HG03469 (cell line): ENCODE measurements around the gene HUNK.

Experiments
- ATAC-seq: cut with Tn5 transposase; IDR thresholded peaks from one replicate; pipeline ENCODE4 v1.9.1; 2021; ENCODE audit warnings: mild to moderate bottlenecking, moderate library complexity, moderate number of reproducible peaks; ENCODE audit not compliant: unreplicated experiment

HUNK gene

GRCh38 chr21:31895077-31895835 lies 22.4 kb downstream of the HUNK start:
- ATAC-seq: no peak

- ATAC-seq: no peak
Measured at GRCh38 chr21:31896019-31896418, 23.2 kb downstream of the HUNK start.

GRCh38 chr21:31897311-31897710 lies 24.5 kb downstream of the HUNK start:
- ATAC-seq: no peak

- ATAC-seq: no peak
Measured at GRCh38 chr21:31898933-31899630, 26.3 kb downstream of the HUNK start.

GRCh38 chr21:31900121-31900895 lies 27.5 kb downstream of the HUNK start:
- ATAC-seq: no peak

- ATAC-seq: no peak
Measured at GRCh38 chr21:31901315-31901714, 28.5 kb downstream of the HUNK start.

- ATAC-seq: no peak
Measured at GRCh38 chr21:31902438-31902837, 29.6 kb downstream of the HUNK start.

GRCh38 chr21:31903896-31904295 lies 31.1 kb downstream of the HUNK start:
- ATAC-seq: no peak

GRCh38 chr21:31905503-31906451 lies 33.0 kb downstream of the HUNK start:
- ATAC-seq: no peak

GRCh38 chr21:31908106-31909031 lies 35.5 kb downstream of the HUNK start:
- ATAC-seq: no peak

GRCh38 chr21:31909153-31910073 lies 36.6 kb downstream of the HUNK start:
- no peak for ATAC-seq

- no peak for ATAC-seq
Measured at GRCh38 chr21:31910074-31910470, 37.3 kb downstream of the HUNK start.

- no peak for ATAC-seq
Measured at GRCh38 chr21:31911138-31911907, 38.5 kb downstream of the HUNK start.

GRCh38 chr21:31912501-31912900 lies 39.7 kb downstream of the HUNK start:
- no peak for ATAC-seq

GRCh38 chr21:31913182-31913608 lies 40.4 kb downstream of the HUNK start:
- ATAC-seq: no peak

- ATAC-seq: no peak
Measured at GRCh38 chr21:31914472-31914871, 41.7 kb downstream of the HUNK start.

- ATAC-seq: no peak
Measured at GRCh38 chr21:31915566-31915965, 42.7 kb downstream of the HUNK start.

GRCh38 chr21:31917108-31917507 lies 44.3 kb downstream of the HUNK start:
- ATAC-seq: no peak
